Ectodermal cell (in vitro differentiated cells): ENCODE data around the gene CMTM3.
"Not testable (repeated sequence)": the region's sequence is repeated elsewhere in the genome, so short reads cannot be mapped to it uniquely, and the experiment has no call there.

Experiments used
- H3K27ac ChIP-seq: 2 replicates; pipeline ENCODE4 v1.7.0; 2013; ENCODE audit warnings: mild to moderate bottlenecking, low read depth, low read length; ENCODE audit not compliant: insufficient read depth, poor library complexity, severe bottlenecking
- H3K27me3 ChIP-seq: 2 replicates; pipeline ENCODE4 v1.7.0; 2013; ENCODE audit warnings: mild to moderate bottlenecking, low read length; ENCODE audit not compliant: insufficient read depth, control insufficient read depth, poor library complexity, severe bottlenecking
- H3K36me3 ChIP-seq: one replicate; pipeline ENCODE4 v1.7.0; 2013; ENCODE audit warnings: low read length; ENCODE audit not compliant: control insufficient read depth, insufficient read depth
- H3K4me1 ChIP-seq: one replicate; pipeline ENCODE4 v1.7.0; 2013; ENCODE audit warnings: low read length; ENCODE audit not compliant: control insufficient read depth, insufficient read depth
- H3K4me3 ChIP-seq: 2 replicates; pipeline ENCODE4 v1.7.0; 2013; ENCODE audit warnings: low read depth, low read length, control low read depth; ENCODE audit not compliant: insufficient read depth
- H3K9me3 ChIP-seq: 2 replicates; pipeline ENCODE4 v1.7.0; 2013; ENCODE audit warnings: mild to moderate bottlenecking, low read length, moderate library complexity; ENCODE audit not compliant: control insufficient read depth
- WGBS, 2 experiments: methylation state at CpG; one replicate each; pipeline ENCODE4 v1.1.7; 2013; ENCODE audit warnings: missing lambda C conversion rate in 2 of 2; 5-methylcytosine and 5-hydroxymethylcytosine counted together

The CMTM3 gene

GRCh38 chr16:66609139-66609510 is 4.6 kb downstream of the CMTM3 start:
- Histone ChIP-seq H3K4me1 (peaks cover 9% of the 10 kb centered on the region), H3K4me3 (no peak overlapping the region), H3K36me3 (peaks cover 44% of the 10 kb centered on the region), H3K27ac (no peak overlapping the region), H3K27me3 (no peaks in the 10 kb centered on the region), H3K9me3 (no peaks in the 10 kb centered on the region)
- WGBS, 2 experiments: 89% methylated on average over 12 of the region's 12 CpGs

GRCh38 chr16:66610111-66610820 is 5.8 kb downstream of the CMTM3 start:
- Histone ChIP-seq H3K27ac (no peak overlapping the region), H3K27me3 (no peaks in the 10 kb centered on the region), H3K4me3 (no peak overlapping the region), H3K36me3 (peaks cover 52% of the 10 kb centered on the region), H3K9me3 (no peaks in the 10 kb centered on the region), H3K4me1 (peaks cover 9% of the 10 kb centered on the region)
- WGBS, 2 experiments: 93 to 94% methylated on average over 14 of the region's 14 CpGs

DNA sequence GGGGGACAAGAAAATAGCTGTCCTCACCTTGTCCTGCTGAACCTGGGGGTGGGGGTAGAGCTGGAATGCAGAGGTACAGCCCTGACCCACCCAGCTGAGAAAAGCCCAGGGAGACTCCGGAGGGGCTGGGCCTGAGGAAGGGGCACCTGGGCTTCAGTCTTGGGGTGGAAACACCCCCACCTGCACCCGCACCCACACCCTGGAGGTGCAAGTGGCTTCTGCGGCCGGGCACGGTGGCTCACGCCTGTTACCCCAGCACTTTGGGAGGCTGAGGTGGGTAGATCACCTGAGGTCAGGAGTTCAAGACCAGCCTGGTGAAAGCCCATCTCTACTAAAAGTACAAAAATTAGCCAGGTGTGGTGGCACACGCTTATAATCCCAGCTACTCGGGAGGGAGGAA is 7.4 kb downstream of the CMTM3 start:
- not testable (repeated sequence) for H3K27ac ChIP-seq, H3K9me3 ChIP-seq, H3K4me3 ChIP-seq, H3K4me1 ChIP-seq, H3K27me3 ChIP-seq
- WGBS, 2 experiments: 93 to 94% methylated on average over 8 of the region's 8 CpGs
- peaks cover 52% of the 10 kb centered on the region for H3K36me3 ChIP-seq

DNA sequence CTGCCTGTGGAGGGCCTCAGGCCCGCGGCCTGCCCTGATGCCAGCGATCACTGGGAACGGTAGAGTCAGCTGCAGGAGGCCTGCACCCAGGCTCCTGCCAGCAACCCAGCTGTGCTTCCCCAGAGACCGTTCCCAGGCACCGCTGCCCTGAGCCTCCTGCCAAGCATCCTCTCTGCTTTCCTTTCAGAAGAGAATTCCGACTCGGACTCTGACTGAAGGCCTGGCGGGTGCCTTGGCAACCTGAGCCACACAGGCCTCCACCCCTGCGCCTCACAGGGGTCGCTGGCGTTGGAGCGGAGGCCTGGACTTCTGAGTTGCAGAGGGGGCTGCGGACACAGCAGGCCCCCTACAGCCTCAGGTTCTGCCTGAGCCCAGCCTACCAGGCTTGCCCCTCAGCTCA is 7.9 kb downstream of the CMTM3 start:
- 88 to 89% methylated on average over 14 of the region's 14 CpGs for WGBS, 2 experiments
- peaks cover 52% of the 10 kb centered on the region for H3K36me3 ChIP-seq
- no peak overlapping the region for H3K27ac ChIP-seq
- H3K4me3 ChIP-seq: no peak overlapping the region
- H3K9me3 ChIP-seq: no peaks in the 10 kb centered on the region
- H3K4me1 ChIP-seq: peaks cover 10% of the 10 kb centered on the region
- no peaks in the 10 kb centered on the region for H3K27me3 ChIP-seq

DNA sequence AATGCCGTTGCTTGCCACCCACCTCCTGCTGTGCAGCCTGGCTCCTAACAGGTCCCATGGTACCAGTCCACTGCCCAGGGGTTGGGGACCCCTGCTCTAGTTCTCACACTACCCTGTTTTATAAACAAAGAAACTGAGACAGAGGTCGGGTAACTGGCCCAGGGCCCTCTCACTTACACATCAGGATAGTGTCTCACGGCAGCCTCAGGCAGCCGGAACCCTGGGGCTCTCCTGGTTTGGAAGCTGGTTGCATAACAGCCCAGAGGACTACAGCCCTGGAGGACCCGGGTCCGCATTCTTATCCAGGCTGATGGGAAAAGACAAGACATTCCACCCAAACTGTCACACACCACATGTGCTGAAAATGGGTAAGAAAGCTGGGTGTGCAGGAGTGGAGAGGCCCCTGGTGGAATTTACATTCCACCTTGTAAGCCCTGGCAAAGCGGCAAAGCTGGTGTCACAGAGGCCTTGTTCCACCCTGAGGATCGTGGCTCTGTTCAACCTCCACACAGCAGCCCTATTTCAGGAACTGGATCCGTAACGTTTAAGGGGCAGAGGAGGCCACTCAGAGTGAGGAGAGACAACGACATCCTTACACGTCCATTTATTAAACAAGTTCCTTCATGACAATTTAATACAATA is 9.8 kb downstream of the CMTM3 start:
- Histone ChIP-seq H3K27ac (no peak overlapping the region), H3K27me3 (no peaks in the 10 kb centered on the region), H3K4me1 (peaks cover 5% of the 10 kb centered on the region), H3K4me3 (no peak overlapping the region), H3K36me3 (peaks cover 52% of the 10 kb centered on the region), H3K9me3 (no peaks in the 10 kb centered on the region)
- WGBS, 2 experiments: 94 to 96% methylated on average over 12 of the region's 12 CpGs

DNA sequence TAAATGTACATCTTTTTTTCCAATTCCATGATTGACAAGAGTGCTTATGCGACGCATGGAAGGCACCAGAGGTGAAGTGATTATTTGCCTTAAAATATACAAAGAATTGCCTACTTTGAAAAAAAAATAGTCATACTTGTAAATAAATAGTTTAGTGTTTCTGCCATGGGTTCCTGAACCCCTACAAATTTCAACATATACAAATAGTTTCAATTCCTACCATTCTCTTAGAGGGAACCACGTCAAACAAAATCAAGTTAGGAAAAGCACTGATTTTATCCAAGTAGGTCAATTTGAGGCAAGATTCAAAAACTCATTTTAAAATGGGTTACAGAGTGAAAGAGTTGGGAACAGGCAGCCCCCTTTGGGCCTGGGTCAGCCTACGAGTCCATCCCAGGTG is 11.7 kb downstream of the CMTM3 start:
- peaks cover 13% of the 10 kb centered on the region for H3K4me1 ChIP-seq
- WGBS, 2 experiments: 78 to 84% methylated on average over 2 of the region's 4 CpGs
- H3K27ac ChIP-seq: no peak overlapping the region
- no peak overlapping the region for H3K4me3 ChIP-seq
- no peaks in the 10 kb centered on the region for H3K9me3 ChIP-seq
- H3K36me3 ChIP-seq: peaks cover 34% of the 10 kb centered on the region
- no peaks in the 10 kb centered on the region for H3K27me3 ChIP-seq

DNA sequence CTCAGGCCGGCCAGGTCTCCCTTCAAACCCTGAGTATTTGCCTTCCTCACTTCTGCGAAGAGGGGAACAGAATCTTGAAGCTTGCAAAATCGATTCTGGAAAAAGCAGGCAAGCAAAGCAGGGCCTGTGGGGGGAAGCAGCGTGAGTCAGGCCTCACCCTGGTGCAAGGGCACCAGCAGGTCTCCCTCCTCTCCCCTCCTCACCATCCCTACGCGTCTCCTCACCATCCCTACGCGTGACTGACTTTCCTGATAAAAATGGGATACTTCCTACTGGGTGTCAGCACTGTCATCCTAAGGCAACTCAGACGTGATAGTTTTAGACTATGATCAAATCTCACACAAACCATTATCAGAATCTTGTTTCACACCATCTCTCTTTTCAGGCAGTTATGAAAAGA is 12.1 kb downstream of the CMTM3 start:
- H3K27ac ChIP-seq: no peak overlapping the region
- no peak overlapping the region for H3K4me3 ChIP-seq
- 46 to 48% methylated on average over 9 of the region's 9 CpGs for WGBS, 2 experiments
- no peaks in the 10 kb centered on the region for H3K9me3 ChIP-seq
- peaks cover 33% of the 10 kb centered on the region for H3K36me3 ChIP-seq
- H3K4me1 ChIP-seq: peaks cover 13% of the 10 kb centered on the region
- H3K27me3 ChIP-seq: no peaks in the 10 kb centered on the region

DNA sequence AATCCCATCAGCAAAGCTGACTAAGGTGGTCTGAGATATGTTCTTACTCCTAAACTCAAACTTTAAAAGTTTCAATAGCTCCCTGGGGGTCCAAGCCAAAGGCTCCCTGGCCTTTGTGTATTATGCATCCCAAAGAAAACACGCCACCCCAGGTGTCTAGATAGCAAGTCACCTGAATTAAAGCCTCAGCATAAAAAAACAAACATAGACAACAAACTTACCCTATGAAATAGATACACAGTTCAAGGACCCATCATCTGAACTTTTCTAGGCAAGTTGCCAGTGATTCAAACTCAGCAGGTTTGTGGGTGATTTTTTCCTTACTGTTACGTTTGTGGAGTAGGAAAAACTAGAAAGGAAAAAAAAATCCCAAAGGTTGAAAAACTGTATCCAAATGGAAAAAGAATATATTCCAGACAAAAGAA is 12.5 kb downstream of the CMTM3 start:
- Histone ChIP-seq H3K9me3 (no peaks in the 10 kb centered on the region), H3K4me3 (no peak overlapping the region), H3K27me3 (no peaks in the 10 kb centered on the region), H3K27ac (no peak overlapping the region), H3K4me1 (peaks cover 13% of the 10 kb centered on the region), H3K36me3 (peaks cover 29% of the 10 kb centered on the region)
- 85 to 87% methylated on average over 2 of the region's 2 CpGs for WGBS, 2 experiments

- H3K27me3 ChIP-seq: no peaks in the 10 kb centered on the region
- H3K4me3 ChIP-seq: no peak overlapping the region
- peaks cover 13% of the 10 kb centered on the region for H3K4me1 ChIP-seq
- 90 to 92% methylated on average over 7 of the region's 7 CpGs for WGBS, 2 experiments
- peaks cover 24% of the 10 kb centered on the region for H3K36me3 ChIP-seq
- no peak overlapping the region for H3K27ac ChIP-seq
- no peaks in the 10 kb centered on the region for H3K9me3 ChIP-seq
Measured at GRCh38 chr16:66617728-66618127, 13.2 kb downstream of the CMTM3 start.

- H3K27ac ChIP-seq: no peak overlapping the region
- 92 to 94% methylated on average over 10 of the region's 10 CpGs for WGBS, 2 experiments
Measured at GRCh38 chr16:66618588-66619375, 14.3 kb downstream of the CMTM3 start.

More at GRCh38 chr16:66618588-66619375, 14.3 kb downstream of the CMTM3 start:
- Histone ChIP-seq H3K27me3 (no peaks in the 10 kb centered on the region), H3K9me3 (no peaks in the 10 kb centered on the region), H3K36me3 (peaks cover 13% of the 10 kb centered on the region), H3K4me1 (peaks cover 20% of the 10 kb centered on the region), H3K4me3 (no peak overlapping the region)
